ENCODE data around the gene OXCT1. TPM values are rescaled to one million over a fixed set of nuclear protein-coding genes. Genes with fewer than 3 reads are reported as not detected.
A peak's percentile ranks its signal among the peaks of the same experiment; 100 is the strongest.

The OXCT1 gene
- total RNA-seq, 1 donor from 2014 or later: 154 TPM

GRCh38 chr5:41793141-41793770 lies 77.0 kb downstream of the OXCT1 start:
- no peak for DNase-seq
- ATAC-seq: no peak
- intact Hi-C loops (cut with micrococcal nuclease): no loop called here

- intact Hi-C loops (cut with micrococcal nuclease): no loop called here
- DNase-seq: no peak
- ATAC-seq: peak; percentile 29
Measured at GRCh38 chr5:41790038-41790776, 80.0 kb downstream of the OXCT1 start.

- DNase-seq (no peak), ATAC-seq (no peak)
- intact Hi-C loops (cut with micrococcal nuclease): no loop called here
Measured at GRCh38 chr5:41789434-41789833, 80.8 kb downstream of the OXCT1 start.

- intact Hi-C loops (cut with micrococcal nuclease): no loop called here
- ATAC-seq (peak; percentile 54), DNase-seq (no peak)
Measured at GRCh38 chr5:41788941-41789368, 81.3 kb downstream of the OXCT1 start.

- intact Hi-C loops (cut with micrococcal nuclease): no loop called here
- ATAC-seq (no peak), DNase-seq (no peak)
Measured at GRCh38 chr5:41787265-41787664, 83.0 kb downstream of the OXCT1 start.

DNA sequence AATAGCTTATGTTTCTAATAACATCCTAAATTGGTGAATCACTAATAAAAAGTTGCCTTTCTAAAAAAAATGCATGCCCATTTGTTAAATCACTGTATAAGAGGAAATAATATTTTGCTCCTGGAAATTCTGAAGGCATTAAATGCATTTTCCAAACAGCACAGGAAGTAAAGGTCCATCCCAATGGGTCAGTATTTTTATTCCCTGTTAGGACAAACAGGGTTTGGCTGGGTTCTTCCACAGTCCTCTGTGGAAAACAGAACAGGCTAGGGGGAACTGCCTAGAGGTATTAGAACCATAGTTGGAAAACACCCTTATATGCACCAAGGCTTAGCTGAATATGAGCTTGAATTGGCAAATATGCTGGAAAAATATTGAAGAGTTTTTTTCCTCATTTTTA lies 85.2 kb downstream of the OXCT1 start:
- no peak for DNase-seq
- intact Hi-C loops (cut with micrococcal nuclease): no loop called here
- ATAC-seq: no peak

DNA sequence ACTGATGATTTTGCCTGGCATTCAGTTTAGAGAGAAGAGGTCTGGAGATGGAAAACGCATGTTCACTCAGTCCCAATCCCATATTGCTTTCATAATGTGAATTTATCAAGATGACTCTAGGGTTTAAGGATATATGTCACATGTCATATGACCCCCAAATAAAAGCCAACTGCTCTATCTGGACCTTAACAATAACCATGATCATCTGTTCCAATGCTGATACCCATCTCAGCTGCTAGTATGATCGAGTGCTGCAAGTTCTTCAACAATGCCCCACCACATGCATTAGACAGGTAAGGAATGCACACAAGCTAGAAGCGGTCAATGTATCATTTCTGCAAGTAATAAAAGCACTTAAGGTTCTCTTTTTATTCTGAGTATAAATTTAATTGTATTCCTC lies 91.8 kb downstream of the OXCT1 start:
- ATAC-seq (no peak), DNase-seq (no peak)
- intact Hi-C loops (cut with micrococcal nuclease): no loop called here

- no peak for ATAC-seq
- DNase-seq: no peak
- intact Hi-C loops (cut with micrococcal nuclease): no loop called here
Measured at GRCh38 chr5:41776435-41776834, 93.8 kb downstream of the OXCT1 start.

DNA sequence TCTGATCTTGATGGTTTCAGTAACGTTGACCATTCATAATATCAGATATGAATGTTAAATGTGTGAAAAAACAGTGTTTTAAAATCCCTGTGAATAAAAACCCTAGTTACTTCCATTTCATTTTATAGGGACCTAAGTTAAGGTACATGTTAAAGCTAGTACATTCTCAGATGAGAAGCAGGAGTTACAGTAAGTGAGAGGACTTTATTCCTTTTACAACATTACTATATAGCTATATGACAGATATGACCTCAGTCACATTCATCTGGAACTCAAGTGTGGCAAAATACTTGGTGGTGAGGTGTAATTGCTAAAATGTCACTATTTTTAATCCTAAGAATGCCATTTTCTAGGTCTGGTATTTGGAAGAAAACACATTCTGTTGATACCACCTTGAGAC lies 96.4 kb downstream of the OXCT1 start:
- intact Hi-C loops (cut with micrococcal nuclease): no loop called here
- ATAC-seq (no peak), DNase-seq (no peak)

- no peak for DNase-seq
- no peak for ATAC-seq
- intact Hi-C loops (cut with micrococcal nuclease): no loop called here
Measured at GRCh38 chr5:41772785-41773442, 97.3 kb downstream of the OXCT1 start.

DNA sequence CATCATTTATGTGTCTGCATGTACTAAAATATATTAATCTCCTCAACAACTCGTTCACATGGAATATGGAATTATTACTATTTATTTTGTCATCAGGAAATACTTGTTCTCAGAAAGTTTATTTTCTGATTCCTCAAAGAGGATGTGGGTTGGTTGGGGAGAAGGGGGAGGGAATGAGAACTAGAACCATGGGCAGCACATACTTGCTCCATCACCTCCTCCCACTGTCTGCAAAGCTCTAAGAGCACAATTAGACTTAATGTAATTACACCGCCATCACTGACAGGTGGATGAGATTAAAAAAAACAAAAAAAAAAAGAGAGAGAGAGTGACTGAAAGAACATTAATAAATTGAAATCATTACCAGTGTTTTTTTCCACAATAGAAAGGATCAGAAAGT lies 98.2 kb downstream of the OXCT1 start:
- DNase-seq (no peak), ATAC-seq (no peak)
- intact Hi-C loops (cut with micrococcal nuclease): no loop called here

DNA sequence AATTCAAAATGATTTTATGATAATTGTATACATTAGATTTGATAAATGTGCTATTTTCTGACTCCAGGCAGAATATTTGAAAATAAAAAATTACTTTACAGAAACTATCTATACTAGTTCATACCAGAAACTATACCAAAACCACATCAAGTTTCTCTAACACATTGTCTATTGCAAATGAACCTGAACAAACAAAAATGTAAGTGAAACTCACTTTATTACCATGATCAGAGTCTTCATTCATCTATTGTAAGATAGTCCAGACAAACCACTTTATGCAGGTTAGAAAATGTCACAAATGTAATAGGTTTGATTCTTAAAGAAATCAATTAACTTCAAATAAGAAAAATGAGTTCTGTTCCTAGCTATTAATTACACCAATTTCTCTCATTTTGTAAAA lies 99.4 kb downstream of the OXCT1 start:
- DNase-seq (no peak), ATAC-seq (no peak)
- intact Hi-C loops (cut with micrococcal nuclease): no loop called here

DNA sequence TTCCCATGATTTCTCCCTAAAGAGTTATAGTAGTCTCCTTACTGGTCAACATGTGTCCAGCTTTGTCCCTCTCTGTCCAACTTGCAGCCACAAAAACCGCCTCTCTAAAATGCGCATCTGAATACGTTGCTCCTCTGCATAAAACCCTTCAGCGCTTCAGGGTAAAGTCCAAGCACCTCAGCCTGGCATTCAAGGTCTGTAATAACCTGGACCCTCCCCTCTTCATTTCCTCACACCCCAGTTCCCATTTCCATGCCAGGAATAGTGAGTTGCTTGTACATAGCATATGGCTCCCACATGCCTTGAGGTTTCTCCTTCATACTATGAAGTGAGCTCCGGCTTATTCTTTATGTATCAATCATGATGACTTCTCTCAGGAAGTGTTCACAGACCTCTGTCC lies 101.5 kb downstream of the OXCT1 start:
- intact Hi-C loops (cut with micrococcal nuclease): no loop called here
- ATAC-seq: no peak
- no peak for DNase-seq

DNA sequence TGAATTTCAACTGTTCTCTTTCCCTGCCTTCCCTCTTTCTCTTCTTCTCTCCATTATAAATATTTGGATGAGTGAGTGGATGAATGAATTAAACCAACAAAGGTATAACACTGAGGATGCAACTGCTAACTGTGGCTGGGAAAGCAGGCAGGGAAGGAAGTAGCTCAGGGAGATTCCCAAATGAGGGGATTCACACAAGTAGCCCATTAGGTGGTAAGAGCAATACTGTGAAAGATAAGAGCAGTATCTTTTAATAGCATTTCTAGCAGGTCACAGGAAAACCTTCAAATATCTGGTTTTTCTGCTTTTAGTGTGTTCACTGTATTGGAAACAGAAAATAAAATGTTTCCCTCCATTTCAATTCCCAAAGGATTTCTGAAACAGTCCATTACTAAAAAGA lies 105.6 kb downstream of the OXCT1 start:
- intact Hi-C loops (cut with micrococcal nuclease): no loop called here
- no peak for DNase-seq
- no peak for ATAC-seq

- ATAC-seq: peak; percentile 60
- no peak for DNase-seq
- intact Hi-C loops (cut with micrococcal nuclease): no loop called here
Measured at GRCh38 chr5:41763574-41763973, 106.7 kb downstream of the OXCT1 start.

DNA sequence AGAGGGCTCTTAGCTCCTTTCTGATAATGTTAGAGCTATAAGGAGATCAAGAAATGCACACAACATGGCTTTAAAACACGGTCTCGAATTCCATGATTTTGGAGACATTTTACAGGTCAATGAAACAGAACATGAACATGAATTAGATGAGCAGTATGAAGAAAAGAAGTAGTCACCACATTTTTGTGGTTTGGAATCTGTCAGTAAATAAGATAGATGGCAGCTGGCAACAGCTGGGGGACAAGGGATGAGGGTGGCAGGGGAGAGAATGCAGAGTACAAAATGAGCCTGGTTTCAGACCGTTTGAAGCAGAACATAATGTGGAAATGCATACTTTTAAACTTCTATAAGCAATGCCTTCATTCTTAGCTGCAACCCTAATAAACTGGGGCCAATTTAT lies 107.1 kb downstream of the OXCT1 start:
- ATAC-seq (peak; percentile 39), DNase-seq (no peak)
- intact Hi-C loops (cut with micrococcal nuclease): no loop called here

GRCh38 chr5:41762426-41762825 lies 107.8 kb downstream of the OXCT1 start:
- intact Hi-C loops (cut with micrococcal nuclease): no loop called here
- ATAC-seq (no peak), DNase-seq (no peak)

DNA sequence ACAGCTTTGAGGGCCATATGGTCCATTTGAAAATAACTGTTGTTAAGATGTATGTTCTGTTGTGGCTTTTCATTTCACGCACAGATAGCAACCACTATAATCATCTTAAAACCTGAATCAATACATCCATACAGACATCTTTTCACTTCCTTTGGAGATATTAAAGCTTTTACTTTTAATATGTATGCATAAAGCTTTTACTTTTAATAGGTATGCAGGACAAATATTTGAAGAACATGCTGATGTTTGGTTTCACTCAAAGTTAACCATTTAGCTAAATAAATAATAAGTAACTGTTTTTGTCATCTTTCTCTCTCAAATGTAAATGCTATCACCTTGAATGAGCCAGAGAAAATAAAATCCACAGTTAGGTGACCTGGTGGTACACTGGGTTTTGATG lies 108.6 kb downstream of the OXCT1 start:
- no peak for ATAC-seq
- intact Hi-C loops (cut with micrococcal nuclease): no loop called here
- no peak for DNase-seq

GRCh38 chr5:41755705-41756104 lies 114.5 kb downstream of the OXCT1 start:
- ATAC-seq (no peak), DNase-seq (no peak)
- intact Hi-C loops (cut with micrococcal nuclease): no loop called here

- intact Hi-C loops (cut with micrococcal nuclease): loop anchor here (5.0 kb wide), 1 partner anchor 87 kb away; no protein-coding TSS in a partner anchor
- DNase-seq (no peak), ATAC-seq (no peak)
Measured at GRCh38 chr5:41754857-41755256, 115.4 kb downstream of the OXCT1 start.

- no peak for ATAC-seq
- intact Hi-C loops (cut with micrococcal nuclease): loop anchor here (5.0 kb wide), 1 partner anchor 90 kb away; no protein-coding TSS in a partner anchor
- DNase-seq: no peak
Measured at GRCh38 chr5:41751867-41752266, 118.4 kb downstream of the OXCT1 start.

Measured in left ventricle myocardium superior (tissue), 1 donor.